HepG2 (cell line): ENCODE measurements around the gene ATP2B2. TPM values are rescaled to one million over a fixed set of nuclear protein-coding genes. Genes with fewer than 3 reads are reported as not detected.

Experiments used
- ATAC-seq: fragments of 200-7000 bp; cut with Tn5 transposase; 3 replicates; pipeline ENCODE4 v1.9.1; 2020; ENCODE audit warnings: mild to moderate bottlenecking, moderate library complexity
- BruUV-seq: library from RNA; stranded (reverse); fragments of 400-500 nt; replicated peaks from 2 replicates; lab custom pipeline; 2021; lab: Mats Ljungman, UMichigan
- CTCF ChIA-PET: fragments of 300-600 bp; formaldehyde crosslinking; extraction: SDS; loops from one replicate; lab custom pipeline; 2021; ENCODE audit warnings: low total read pairs, inconsistent platforms, low intra/inter-chr PET ratio; lab: Yijun Ruan, JAX
- POLR2A ChIA-PET: fragments of 350-600 bp; sonication (Branson Sonifier 250); formaldehyde crosslinking; loops from one replicate; lab custom pipeline; 2020; ENCODE audit warnings: antibody characterized with exemption, inconsistent platforms; lab: Yijun Ruan, JAX
- DNase-seq: peaks from one replicate; pipeline ENCODE4 v3.0.0-alpha.2; 2015; ENCODE audit warnings: low spot score
- FAIRE-seq: peaks from 3 replicates; lab custom pipeline; 2011; peaks lifted over from hg19 to GRCh38; lab: Jason Lieb, UNC
- H2AFZ ChIP-seq: one replicate; pipeline ENCODE4 v1.6.1; 2011; ENCODE audit warnings: low read length, inconsistent platforms
- H3K27ac ChIP-seq: fragments of 300-600 bp; 3 replicates; pipeline ENCODE4 v1.8.0; 2011; ENCODE audit warnings: mixed run types, mild to moderate bottlenecking, mixed read lengths, low read length, inconsistent platforms; ENCODE audit not compliant: insufficient read depth; ENCODE audit errors: extremely low read length
- H3K27me3 ChIP-seq, 2 experiments: fragments of 200-600 bp in 1 of 2; 2 replicates in 1 of 2; 3 replicates in 1 of 2; pipeline versions ENCODE4 v1.6.0 to v1.8.0; 2011; ENCODE audit warnings: low read length in 2 of 2, mild to moderate bottlenecking in 2 of 2, moderate library complexity in 2 of 2, inconsistent platforms in 1 of 2; ENCODE audit not compliant: insufficient read depth in 2 of 2, control insufficient read depth in 1 of 2
- H3K36me3 ChIP-seq, 2 experiments: fragments of 200-600 bp in 1 of 2; replicated peaks in 1 of 2; 2 replicates in 1 of 2; 3 replicates in 1 of 2; pipeline versions ENCODE4 v1.5.1 to v1.8.0; 2011; ENCODE audit warnings: low read length in 2 of 2, inconsistent platforms in 1 of 2; ENCODE audit not compliant: insufficient read depth in 2 of 2, control insufficient read depth in 1 of 2
- H3K4me1 ChIP-seq: 2 replicates; pipeline ENCODE4 v1.5.1; 2012; ENCODE audit warnings: low read length, inconsistent platforms; ENCODE audit not compliant: insufficient read depth
- H3K4me2 ChIP-seq: 2 replicates; pipeline ENCODE4 v1.6.0; 2011; ENCODE audit warnings: low read depth, low read length, inconsistent platforms
- H3K4me3 ChIP-seq, 3 experiments: fragments of 200-600 bp in 1 of 3; sonication (generic), shearing (Covaris generic) in 1 of 3; replicated peaks in 1 of 3; 2 replicates each; pipeline ENCODE4 v1.5.1; 2011 to 2016; ENCODE audit warnings: low read length in 3 of 3, inconsistent platforms in 2 of 3, low read depth in 2 of 3, mild to moderate bottlenecking in 2 of 3, control low read depth in 1 of 3, mixed read lengths in 1 of 3; ENCODE audit not compliant: insufficient read depth in 1 of 3
- H3K79me2 ChIP-seq: one replicate; pipeline ENCODE4 v1.6.1; 2011; ENCODE audit warnings: low read length, inconsistent platforms; ENCODE audit not compliant: insufficient read depth
- H3K9ac ChIP-seq: 2 replicates; pipeline ENCODE4 v1.6.0; 2011; ENCODE audit warnings: mild to moderate bottlenecking, low read depth, low read length, inconsistent platforms; ENCODE audit not compliant: insufficient read depth
- H3K9me3 ChIP-seq: 2 replicates; pipeline ENCODE4 v1.5.1; 2012; ENCODE audit warnings: mild to moderate bottlenecking, low read length
- H4K20me1 ChIP-seq: 2 replicates; pipeline ENCODE4 v1.6.0; 2011; ENCODE audit warnings: inconsistent platforms, mild to moderate bottlenecking, low read length, moderate library complexity; ENCODE audit not compliant: insufficient read depth
- HOXA9 ChIP-seq: sonication (generic); formaldehyde crosslinking; IDR thresholded peaks from 2 replicates; pipeline ENCODE4 v1.8.1; 2022; ENCODE audit warnings: missing genetic modification reagents, mild to moderate bottlenecking, moderate library complexity, borderline replicate concordance
- ISX ChIP-seq: sonication (generic); formaldehyde crosslinking; conservative IDR thresholded peaks from 2 replicates; pipeline ENCODE4 v1.5.0; 2020; ENCODE audit warnings: missing genetic modification reagents
- NFKB2 ChIP-seq: sonication (generic); formaldehyde crosslinking; IDR thresholded peaks from 2 replicates; pipeline ENCODE4 v1.4.0; 2020; ENCODE audit warnings: missing genetic modification reagents, borderline replicate concordance
- POGK ChIP-seq: sonication (generic); formaldehyde crosslinking; conservative IDR thresholded peaks from 2 replicates; pipeline ENCODE4 v1.8.0; 2022; ENCODE audit warnings: mild to moderate bottlenecking, moderate library complexity, missing genetic modification reagents
- PRDM4 ChIP-seq: sonication (generic); formaldehyde crosslinking; IDR thresholded peaks from 2 replicates; pipeline ENCODE4 v1.9.0; 2021; ENCODE audit warnings: missing genetic modification reagents, borderline replicate concordance
- SMYD3 ChIP-seq: sonication (generic); formaldehyde crosslinking; IDR thresholded peaks from 2 replicates; pipeline ENCODE4 v1.8.1; 2023; ENCODE audit warnings: mild to moderate bottlenecking, missing genetic modification reagents
- SNAPC5 ChIP-seq: sonication (generic); formaldehyde crosslinking; IDR thresholded peaks from 2 replicates; pipeline ENCODE4 v1.8.1; 2023; ENCODE audit warnings: mild to moderate bottlenecking, missing genetic modification reagents, borderline replicate concordance
- ZBED4 ChIP-seq: sonication (generic); formaldehyde crosslinking; IDR thresholded peaks from 2 replicates; pipeline ENCODE4 v1.4.0; 2020; ENCODE audit warnings: missing genetic modification reagents, borderline replicate concordance
- ZFP36L1 ChIP-seq: sonication (generic); formaldehyde crosslinking; IDR thresholded peaks from 2 replicates; pipeline ENCODE4 v1.8.0; 2022; ENCODE audit warnings: mild to moderate bottlenecking, missing genetic modification reagents, moderate library complexity
- ZNF274 ChIP-seq: sonication (generic); formaldehyde crosslinking; IDR thresholded peaks from 2 replicates; pipeline ENCODE4 v1.5.1; 2020; ENCODE audit warnings: mild to moderate bottlenecking, missing genetic modification reagents
- ZNF513 ChIP-seq: sonication (generic); formaldehyde crosslinking; conservative IDR thresholded peaks from 2 replicates; pipeline ENCODE4 v1.5.0; 2020; ENCODE audit warnings: missing genetic modification reagents
- ZNF607 ChIP-seq: sonication (generic); formaldehyde crosslinking; IDR thresholded peaks from 2 replicates; pipeline ENCODE4 v1.5.1; 2020; ENCODE audit warnings: missing genetic modification reagents, mild to moderate bottlenecking, borderline replicate concordance
- ZSCAN29 ChIP-seq: sonication (generic); formaldehyde crosslinking; conservative IDR thresholded peaks from 2 replicates; pipeline ENCODE4 v1.4.0; 2020; ENCODE audit warnings: mild to moderate bottlenecking, missing genetic modification reagents
- WGBS: methylation state at CpG from one replicate; pipeline ENCODE4 v1.1.6; 2017; ENCODE audit warnings: low lambda C conversion rate; 5-methylcytosine and 5-hydroxymethylcytosine counted together
- in situ Hi-C: cut with HindIII; loops from 2 replicates; pipeline ENCODE4 v1.10.0; 2017; ENCODE audit warnings: low pct_unique_long_range_greater_than_20kb; ENCODE audit not compliant: extremely low pct_ligation_motif_present
- intact Hi-C: fragments of 100-400 bp; cut with micrococcal nuclease; formaldehyde crosslinking; loops from one replicate; pipeline ENCODE4 v1.10.0; 2022; ENCODE audit not compliant: unreplicated experiment
- polyA plus RNA-seq, 8 experiments: library from polyadenylated mRNA; depleted of rRNA in 3 of 8; stranded (reverse) in 7 of 8; unstranded in 1 of 8; fragments of >200 nt; fragmentation: Illumina TruSeq in 4 of 8; extraction: Trizol in 4 of 8; gene quantifications; 2 replicates each; pipeline versions ENCODE4 v1.2.1 to v1.2.3, GENCODE V29; 2011 to 2016; ENCODE audit warnings: low read depth in 4 of 8, missing spikeins in 1 of 8, mixed read lengths in 1 of 8; ENCODE audit not compliant: insufficient read depth in 1 of 8
- total RNA-seq, 5 experiments: library from RNA; depleted of rRNA; stranded (reverse); fragments of >200 nt; fragmentation: Illumina TruSeq; extraction: Trizol; gene quantifications; 2 replicates each; pipeline ENCODE4 v1.2.3, GENCODE V29; 2016; ENCODE audit warnings: low read depth in 1 of 5

ATP2B2 gene
- total and polyA plus RNA-seq, 2 of the 13 experiments (the other 11 are each of a cell fraction or from before 2014, with no cell fraction given): 1.5 to 2.3 TPM

- TF ChIP-seq PRDM4 (CRISPR knock-in tag) (no peak), SMYD3 (CRISPR knock-in tag) (no peak), HOXA9 (no peak), POGK (CRISPR knock-in tag) (no peak)
Measured at GRCh38 chr3:10278501-10278900, 226.9 kb downstream of the ATP2B2 start (continued).

GRCh38 chr3:10277115-10277625 lies 228.2 kb downstream of the ATP2B2 start:
- H3K9me3 ChIP-seq: no peaks in the 10 kb centered on the region
- ChIA-PET CTCF (no interaction called here), POLR2A (no interaction called here)
- no peak for FAIRE-seq
- DNase-seq: no peak
- H4K20me1 ChIP-seq: peaks cover 30% of the 10 kb centered on the region
- WGBS: 78% methylated on average over 3 of the region's 3 CpGs
- no peaks in the 10 kb centered on the region for H3K27me3 ChIP-seq
- peaks cover 48 to 80% of the 10 kb centered on the region in 2 experiments for H3K36me3 ChIP-seq
- ATAC-seq: no peak
- H3K9ac ChIP-seq: no peak overlapping the region
- intact Hi-C loops: no loop called here
- H3K4me2 ChIP-seq: no peak overlapping the region
- no peak overlapping the region for H2AFZ ChIP-seq
- no TSS peak for BruUV-seq
- H3K4me3 ChIP-seq: no peak overlapping the region
- in situ Hi-C loops: no loop called here
- H3K27ac ChIP-seq: no peak overlapping the region
- H3K4me1 ChIP-seq: peaks cover 10% of the 10 kb centered on the region
- peaks cover 35% of the 10 kb centered on the region for H3K79me2 ChIP-seq
- TF ChIP-seq NFKB2: no peak
- no peak for TF ChIP-seq ISX (CRISPR knock-in tag)
- no peak for TF ChIP-seq ZNF274 (CRISPR knock-in tag)
- no peak for TF ChIP-seq ZNF513
- TF ChIP-seq SNAPC5 (CRISPR knock-in tag): no peak
- TF ChIP-seq ZNF607 (CRISPR knock-in tag): no peak
- TF ChIP-seq ZBED4 (CRISPR knock-in tag): no peak
- no peak for TF ChIP-seq ZSCAN29 (CRISPR knock-in tag)
- TF ChIP-seq ZFP36L1 (CRISPR knock-in tag): no peak
